ENCODE results near the gene ADARB2.

The ADARB2 gene

DNA sequence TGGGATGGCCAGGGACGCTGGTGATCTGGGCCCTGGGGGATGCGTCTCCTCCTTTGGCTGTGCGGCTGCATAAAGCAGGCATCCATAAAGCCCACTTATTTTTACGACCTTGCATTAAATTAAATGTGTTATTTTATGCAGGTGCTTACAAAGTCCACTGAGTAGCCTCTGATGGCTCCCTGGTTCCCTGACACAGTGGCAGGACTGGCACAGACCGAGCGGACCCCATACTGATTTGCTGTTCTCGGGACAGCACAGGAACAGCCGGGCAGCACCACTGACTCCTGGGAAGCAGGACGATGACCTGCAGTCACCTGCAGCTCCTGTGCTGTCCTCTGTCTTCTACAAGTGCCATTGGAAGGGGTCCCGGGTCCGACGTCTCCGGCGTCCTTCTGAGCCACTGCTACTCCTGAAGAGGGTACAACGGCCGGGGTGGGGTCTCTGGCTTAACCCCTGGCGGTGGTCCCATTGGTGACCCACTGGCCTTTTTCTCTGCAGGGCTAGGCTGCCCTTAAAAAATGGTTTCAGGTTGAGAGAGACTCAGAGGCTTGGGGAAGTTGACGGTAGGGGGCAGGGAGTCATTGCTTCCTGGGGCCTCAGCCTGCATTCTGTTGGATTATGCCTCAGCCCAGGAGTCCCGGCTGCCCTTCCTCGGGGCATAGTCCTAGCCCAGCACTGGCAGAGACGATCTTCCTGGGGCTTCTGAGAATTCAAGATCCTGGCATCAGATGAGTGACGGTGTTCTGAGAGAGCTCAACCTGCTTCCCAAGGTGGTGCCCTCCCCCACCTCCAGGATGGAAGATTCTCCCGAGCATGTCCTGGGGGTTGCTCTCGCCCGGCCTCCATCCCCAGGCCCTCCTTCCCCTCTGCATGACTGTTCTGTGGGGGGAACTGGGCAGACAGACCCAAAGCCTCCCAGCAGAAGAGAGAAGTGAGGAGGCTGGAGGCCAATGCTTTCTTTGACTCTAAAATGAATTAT, 330.1 kb downstream of the ADARB2 start:
- DNase-seq (ENCODE audit: low spot score in 2 of 2) (peak in 1 of 2 donors; percentile 5), ATAC-seq (ENCODE audit: low read depth) (no peak)
- no peaks in the 10 kb centered on the region for H3K9me3 Mint-ChIP-seq
- H3K4me3 Mint-ChIP-seq = no peak overlapping the region
- peaks cover 13% of the 10 kb centered on the region for H3K27me3 Mint-ChIP-seq
- peaks cover 4% of the 10 kb centered on the region for H3K4me1 Mint-ChIP-seq
- H3K36me3 Mint-ChIP-seq = no peaks in the 10 kb centered on the region
- no peak overlapping the region for H3K27ac Mint-ChIP-seq

DNA sequence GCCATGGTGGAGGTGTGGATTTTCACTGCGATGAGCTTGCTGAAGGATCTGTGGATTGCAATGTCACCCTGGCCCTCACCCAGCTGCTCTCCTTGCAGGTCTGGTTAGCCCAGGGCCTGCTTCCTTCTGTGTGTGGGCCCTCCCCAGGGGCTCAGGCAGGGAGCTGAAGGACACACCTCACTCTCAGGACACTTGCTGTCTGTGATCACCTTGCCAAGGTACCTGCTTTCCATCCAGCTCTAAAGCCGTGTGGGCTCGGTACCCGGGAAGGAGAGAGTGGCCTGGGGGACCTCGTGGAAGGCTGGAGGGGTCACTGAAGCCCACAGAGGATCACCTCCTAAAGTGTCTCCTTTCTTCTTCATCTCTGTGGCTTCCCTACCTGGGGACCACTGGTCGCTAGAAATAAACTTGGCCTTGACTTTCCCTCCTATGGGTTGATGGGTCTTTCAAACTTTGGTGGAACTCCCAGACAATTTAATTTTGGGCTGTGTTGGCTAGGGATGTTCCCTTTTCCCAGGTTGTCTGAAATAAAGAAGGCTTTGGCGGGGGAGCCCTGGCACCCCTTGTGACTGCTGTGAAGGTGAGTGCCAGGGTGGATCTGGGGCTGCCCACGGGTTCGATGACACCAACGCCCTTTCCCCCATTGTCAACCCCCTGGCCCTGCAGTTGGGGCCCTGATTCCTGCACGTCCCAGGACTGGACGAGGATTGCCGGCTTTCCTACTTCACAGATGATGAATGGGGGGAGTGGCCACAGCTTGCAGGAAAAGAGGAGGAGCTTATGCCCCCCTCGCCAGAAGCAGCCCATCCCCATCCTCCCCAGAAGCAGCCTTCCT, 331.0 kb downstream of the ADARB2 start:
- H3K4me1 Mint-ChIP-seq = no peaks in the 10 kb centered on the region
- no peaks in the 10 kb centered on the region for H3K9me3 Mint-ChIP-seq
- DNase-seq (ENCODE audit: low spot score in 2 of 2) (no peak), ATAC-seq (ENCODE audit: low read depth) (no peak)
- no peaks in the 10 kb centered on the region for H3K36me3 Mint-ChIP-seq
- H3K27ac Mint-ChIP-seq = no peak overlapping the region
- peaks cover 13% of the 10 kb centered on the region for H3K27me3 Mint-ChIP-seq
- no peak overlapping the region for H3K4me3 Mint-ChIP-seq

DNA sequence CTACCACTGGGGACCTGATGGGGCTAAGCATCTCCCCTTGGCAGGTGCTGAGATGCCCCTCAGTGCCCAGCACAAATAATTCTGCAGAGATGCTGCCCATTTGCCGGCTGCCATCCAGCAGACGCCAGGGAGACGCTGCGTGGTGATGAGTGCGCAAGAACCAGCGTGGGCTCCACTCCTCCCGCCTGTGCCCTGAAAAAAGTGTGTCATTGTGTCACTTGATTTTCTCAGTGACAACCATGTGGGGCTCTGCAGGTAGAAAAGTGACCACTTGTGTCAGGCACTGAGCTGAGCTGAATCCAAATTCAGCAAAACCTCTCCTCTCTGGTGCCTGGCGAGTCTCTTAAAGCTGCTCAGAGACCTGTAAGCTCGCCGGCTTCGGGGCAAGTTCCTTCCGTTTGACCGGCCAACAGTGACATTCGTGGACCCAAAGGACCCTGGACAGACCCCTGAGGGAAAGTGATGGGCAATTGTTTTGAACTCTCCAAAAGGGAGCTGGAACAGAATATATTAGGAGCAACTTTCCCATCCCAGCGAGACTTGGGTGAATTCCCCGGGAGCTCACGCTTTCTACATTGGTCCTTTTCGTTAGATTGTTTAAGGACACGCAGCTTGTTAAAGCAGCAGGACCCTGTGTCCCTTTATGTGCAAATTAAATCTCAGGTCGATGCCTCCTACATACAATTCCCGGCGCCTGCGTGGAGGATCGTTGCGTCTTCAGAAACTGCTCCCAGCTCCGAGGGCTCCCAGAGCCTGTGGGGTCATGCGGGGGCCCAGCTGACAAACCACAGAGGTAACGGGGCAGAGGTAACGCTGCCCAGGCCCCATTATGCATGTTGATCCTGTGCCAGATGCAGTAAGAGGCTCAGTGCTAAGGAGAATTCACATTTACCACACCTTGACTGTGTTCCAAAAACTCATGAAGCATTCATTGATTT, 332.7 kb downstream of the ADARB2 start:
- Mint-ChIP-seq H3K9me3 (no peaks in the 10 kb centered on the region), H3K27ac (no peak overlapping the region), H3K27me3 (peaks cover 17% of the 10 kb centered on the region), H3K36me3 (no peaks in the 10 kb centered on the region), H3K4me1 (no peaks in the 10 kb centered on the region), H3K4me3 (no peak overlapping the region)
- ATAC-seq (ENCODE audit: low read depth) (no peak), DNase-seq (ENCODE audit: low spot score in 2 of 2) (peak in 1 of 2 donors; percentile 7)

DNA sequence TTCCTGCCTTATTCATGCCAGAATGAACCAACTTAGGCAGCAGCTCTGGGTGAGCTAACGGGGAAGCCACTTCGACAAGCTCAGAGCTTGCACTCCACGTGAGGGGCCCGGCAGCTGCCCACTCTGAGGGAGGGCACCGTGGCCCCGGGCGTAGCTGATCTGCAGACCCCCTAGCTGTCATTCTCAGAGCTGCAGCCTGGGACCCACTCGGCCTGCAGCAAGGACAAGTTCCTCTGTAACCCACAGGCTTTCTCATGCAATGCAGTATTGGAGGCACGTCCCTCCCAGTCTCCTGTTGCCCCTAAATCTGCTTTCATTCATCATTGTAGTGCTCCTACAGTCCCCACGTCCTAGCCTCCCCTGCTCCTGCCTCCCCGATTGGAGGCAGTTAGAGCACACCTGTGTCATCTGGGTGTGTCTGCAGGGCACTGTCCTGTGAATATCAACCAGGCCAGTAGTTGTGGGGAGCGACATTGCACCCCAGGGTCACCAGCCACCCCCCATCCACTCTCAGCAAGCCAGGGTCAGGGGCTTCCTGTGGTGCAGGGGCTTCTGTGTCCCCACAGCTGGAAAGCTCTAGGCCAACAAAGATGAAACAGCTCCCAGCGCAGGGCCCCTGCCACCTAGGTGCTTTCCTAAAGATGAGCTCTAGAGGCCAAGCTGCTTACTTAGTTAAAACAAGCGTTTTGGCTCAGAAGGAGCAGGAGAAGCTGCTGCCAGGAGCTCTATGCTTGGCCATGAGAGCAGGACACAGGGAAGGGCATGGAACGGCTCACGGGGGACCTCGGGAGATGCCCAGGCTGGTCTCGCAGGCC, 333.6 kb downstream of the ADARB2 start:
- Mint-ChIP-seq H3K9me3 (no peaks in the 10 kb centered on the region), H3K4me3 (no peak overlapping the region), H3K36me3 (no peaks in the 10 kb centered on the region)

DNA sequence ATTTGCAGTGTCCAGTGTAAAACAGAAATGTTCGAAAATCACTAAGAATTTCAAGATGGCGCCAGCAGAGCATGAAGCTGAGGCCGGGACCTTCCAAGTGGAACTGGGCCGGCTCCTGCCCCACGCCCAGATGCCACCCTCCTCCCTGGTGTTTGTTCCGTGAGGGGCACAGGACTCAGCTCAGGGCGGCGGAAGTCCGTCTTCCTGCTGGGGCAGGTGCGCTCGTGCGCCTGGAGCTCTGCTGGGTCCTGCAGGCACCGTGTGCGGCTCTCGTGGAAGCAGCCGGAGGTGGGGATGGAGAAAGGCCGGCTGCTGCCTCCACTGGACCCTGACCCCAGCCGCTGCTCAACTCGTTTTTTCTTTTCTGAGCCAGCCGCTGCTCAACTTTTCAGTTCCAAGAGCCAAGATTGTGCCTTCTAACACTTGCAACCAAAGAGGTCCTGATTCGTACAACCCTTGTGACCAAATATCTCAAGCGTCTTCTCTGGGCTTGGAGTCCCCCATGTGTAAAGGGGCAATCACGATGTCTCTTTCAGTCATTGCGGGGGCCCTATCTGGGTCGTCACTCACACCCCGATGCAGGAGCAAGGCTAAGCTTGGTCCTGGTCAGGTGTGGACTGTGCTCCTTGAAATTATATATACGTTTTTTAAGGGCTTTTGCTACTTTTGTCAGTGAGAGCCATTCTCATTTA, 334.4 kb downstream of the ADARB2 start:
- Mint-ChIP-seq H3K27ac (no peak overlapping the region), H3K4me3 (no peak overlapping the region), H3K27me3 (peaks cover 12% of the 10 kb centered on the region), H3K9me3 (no peaks in the 10 kb centered on the region), H3K36me3 (no peaks in the 10 kb centered on the region), H3K4me1 (no peaks in the 10 kb centered on the region)
- DNase-seq (ENCODE audit: low spot score in 2 of 2) (peak in 1 of 2 donors; percentile 1), ATAC-seq (ENCODE audit: low read depth) (no peak)

More for the DNA sequence above, 333.6 kb downstream of the ADARB2 start:
- DNase-seq (ENCODE audit: low spot score in 2 of 2) = peak in 1 of 2 donors; percentile 4
- ATAC-seq (ENCODE audit: low read depth) = no peak
- Mint-ChIP-seq H3K4me1 (no peaks in the 10 kb centered on the region), H3K27me3 (peaks cover 12% of the 10 kb centered on the region), H3K27ac (no peak overlapping the region)

DNA sequence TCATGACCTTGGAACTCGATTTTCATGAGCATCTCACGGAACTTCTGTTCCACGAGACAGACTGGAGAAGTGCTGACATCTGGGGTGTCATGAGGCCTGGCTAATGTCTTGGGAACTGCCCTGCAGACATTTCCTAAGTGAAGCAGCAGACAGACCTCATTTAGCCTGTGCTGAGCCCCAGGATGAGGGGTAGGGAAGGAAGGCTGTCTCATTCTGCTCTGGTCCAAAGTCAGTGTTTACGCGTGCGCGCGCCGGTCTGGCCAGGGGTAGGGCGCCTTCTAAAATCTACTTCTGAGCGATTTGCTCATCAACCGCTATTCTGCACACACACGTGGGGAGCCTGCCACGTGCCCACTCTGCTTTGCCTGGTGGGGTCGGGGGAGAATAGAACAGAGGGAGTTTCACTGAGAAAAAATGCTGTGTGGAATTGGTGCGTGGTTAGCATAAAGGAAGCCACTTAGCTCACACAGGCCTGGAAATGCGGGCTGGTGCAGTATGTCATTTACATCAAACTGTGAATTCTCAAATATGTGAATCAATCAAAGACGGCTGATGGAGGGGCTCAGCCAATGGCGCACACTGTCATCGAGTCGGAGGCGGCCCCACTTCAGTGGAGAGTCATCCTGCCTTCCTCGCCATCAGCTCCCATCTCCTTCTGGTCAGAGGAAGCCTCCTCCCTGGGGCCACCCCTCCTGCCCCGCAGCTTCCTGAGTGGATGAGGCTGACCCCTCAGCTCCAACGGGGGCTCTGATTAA, 335.1 kb downstream of the ADARB2 start:
- Mint-ChIP-seq H3K4me1 (no peaks in the 10 kb centered on the region), H3K4me3 (no peak overlapping the region), H3K36me3 (no peaks in the 10 kb centered on the region), H3K27ac (no peak overlapping the region), H3K9me3 (no peaks in the 10 kb centered on the region), H3K27me3 (peaks cover 12% of the 10 kb centered on the region)
- DNase-seq (ENCODE audit: low spot score in 2 of 2) = peak in 1 of 2 donors; percentile 2
- ATAC-seq (ENCODE audit: low read depth) = no peak

DNA sequence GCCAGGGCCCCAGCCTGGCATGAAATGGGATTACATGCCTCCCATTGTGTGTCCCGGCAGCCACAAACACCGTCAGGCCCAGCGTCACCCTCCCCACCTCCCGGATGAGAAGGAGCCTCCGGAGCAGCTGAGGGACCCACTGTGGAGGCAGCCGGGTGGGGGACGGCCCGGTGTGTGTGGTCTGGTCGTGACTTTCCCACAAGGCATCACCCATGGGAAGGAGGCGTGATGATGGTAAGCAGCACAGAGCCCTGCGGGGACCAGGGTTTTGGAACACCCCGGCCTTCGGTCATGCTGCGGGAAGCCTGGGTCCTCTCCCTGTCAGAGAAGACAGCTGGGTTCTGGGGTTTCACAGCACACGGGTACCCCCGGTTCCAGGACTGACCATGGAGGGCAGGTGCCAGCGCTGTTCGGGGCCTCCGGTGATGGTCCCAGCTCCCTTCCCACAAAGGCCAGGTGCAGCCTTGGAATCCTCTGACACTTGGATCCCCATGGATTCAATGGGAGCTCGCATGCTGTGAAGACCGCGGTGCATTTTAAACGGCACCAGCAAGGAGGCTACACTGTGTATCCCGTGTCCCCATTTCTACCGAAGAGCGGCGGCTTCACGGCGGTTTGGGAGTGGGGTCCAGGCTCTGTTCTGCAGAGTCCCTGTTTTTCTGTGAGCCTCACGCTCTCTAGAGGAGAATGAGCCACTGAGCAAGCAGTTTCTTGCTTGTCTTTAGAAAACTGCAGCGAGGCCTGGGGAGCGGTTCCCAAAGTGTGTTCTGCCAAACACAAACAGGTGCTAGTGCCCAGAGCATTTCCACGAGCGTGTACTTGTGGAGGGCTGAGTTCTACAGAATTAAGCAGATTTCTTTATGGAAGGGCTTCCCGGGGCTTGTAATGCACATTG, 336.0 kb downstream of the ADARB2 start:
- no peaks in the 10 kb centered on the region for H3K4me1 Mint-ChIP-seq

DNA sequence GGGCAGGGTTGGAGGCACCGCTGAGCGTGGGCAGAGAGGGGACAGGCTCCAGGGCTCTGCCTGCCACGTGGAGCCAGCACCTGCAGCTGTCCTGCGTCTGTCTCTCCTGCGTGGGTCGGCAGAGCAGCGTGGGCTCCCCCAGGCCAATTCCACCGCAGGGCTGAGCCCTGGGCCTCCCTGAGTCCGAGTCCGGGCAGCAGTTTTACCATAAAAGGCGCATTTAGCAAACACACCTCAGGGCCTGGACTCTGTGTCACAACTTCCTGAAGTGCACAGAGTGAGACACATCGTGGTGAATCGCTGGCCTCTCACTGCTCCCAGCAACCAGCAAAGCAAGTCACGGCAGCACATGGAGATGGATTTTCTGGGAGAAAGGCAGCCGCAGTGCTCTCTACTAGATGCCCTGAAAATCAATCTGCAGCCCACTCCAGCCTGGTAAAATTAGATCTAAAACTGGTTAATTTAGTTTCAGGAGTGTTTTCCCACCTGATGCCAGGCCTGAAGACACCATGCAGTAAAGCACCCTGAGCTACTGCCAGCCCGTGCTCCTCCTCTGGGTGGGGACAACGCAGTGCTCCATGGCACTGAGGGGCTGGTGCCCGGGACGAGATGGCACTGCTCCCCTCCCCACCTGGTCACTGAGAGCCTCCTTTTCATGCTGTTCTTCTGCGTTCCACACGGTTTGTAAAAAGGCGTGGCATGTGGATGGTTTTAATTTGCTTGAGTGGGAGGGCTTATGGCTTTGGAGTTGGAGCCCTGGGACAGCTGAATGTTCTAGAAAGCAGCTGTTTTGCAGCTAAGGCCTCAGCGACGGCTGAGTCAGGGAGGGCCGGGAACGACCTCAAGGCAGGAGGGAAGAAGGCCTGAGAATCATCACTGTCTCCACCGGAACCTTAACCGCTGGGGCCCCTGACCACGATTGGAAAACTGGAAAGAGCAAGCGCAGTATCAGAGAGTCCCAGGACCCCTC, 336.9 kb downstream of the ADARB2 start:
- no peaks in the 10 kb centered on the region for H3K9me3 Mint-ChIP-seq
- DNase-seq (ENCODE audit: low spot score in 2 of 2) (peak in 1 of 2 donors; percentile 2), ATAC-seq (ENCODE audit: low read depth) (no peak)
- H3K4me3 Mint-ChIP-seq = no peak overlapping the region
- no peaks in the 10 kb centered on the region for H3K36me3 Mint-ChIP-seq
- no peak overlapping the region for H3K27ac Mint-ChIP-seq
- peaks cover 7% of the 10 kb centered on the region for H3K27me3 Mint-ChIP-seq
- H3K4me1 Mint-ChIP-seq = no peaks in the 10 kb centered on the region

More for the DNA sequence above, 336.0 kb downstream of the ADARB2 start:
- DNase-seq (ENCODE audit: low spot score in 2 of 2) (peak in 1 of 2 donors; percentile 3), ATAC-seq (ENCODE audit: low read depth) (no peak)
- Mint-ChIP-seq H3K4me3 (no peak overlapping the region), H3K27me3 (peaks cover 12% of the 10 kb centered on the region), H3K36me3 (no peaks in the 10 kb centered on the region), H3K9me3 (no peaks in the 10 kb centered on the region), H3K27ac (no peak overlapping the region)

DNA sequence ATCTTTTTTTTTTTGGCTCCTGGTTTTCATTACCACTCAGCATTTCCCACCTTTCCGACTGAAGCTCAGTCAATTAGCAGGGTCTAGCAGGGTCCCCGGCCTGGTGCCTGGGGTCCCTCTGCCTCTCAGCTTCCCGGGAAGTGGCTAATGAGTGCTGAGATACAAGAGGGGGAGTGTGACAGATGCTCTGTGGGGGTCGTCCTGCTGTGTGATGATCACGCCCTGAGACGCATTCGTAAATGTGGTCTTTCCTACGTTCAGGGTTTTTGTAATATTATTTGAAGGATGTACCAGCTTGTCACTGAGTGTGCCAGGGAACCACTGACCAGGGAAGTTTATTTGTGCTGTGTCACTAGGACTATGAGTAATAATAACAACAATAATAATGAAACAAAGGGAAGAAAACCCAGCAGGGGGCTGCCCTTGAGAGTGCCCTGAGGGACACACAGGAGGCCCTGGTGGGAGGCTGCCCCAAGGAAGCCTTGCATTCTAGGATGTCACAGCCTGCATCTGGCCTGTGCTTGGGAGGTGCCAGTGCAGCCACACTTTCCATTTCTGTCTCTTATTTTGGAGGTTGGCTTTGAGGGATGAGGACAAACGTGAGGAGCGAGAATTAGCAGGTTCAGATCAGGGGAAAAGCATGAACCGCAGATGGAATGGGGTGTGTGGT, 337.8 kb downstream of the ADARB2 start:
- no peak overlapping the region for H3K27ac Mint-ChIP-seq
- no peaks in the 10 kb centered on the region for H3K36me3 Mint-ChIP-seq
- no peaks in the 10 kb centered on the region for H3K9me3 Mint-ChIP-seq
- H3K4me3 Mint-ChIP-seq = no peak overlapping the region
- ATAC-seq (ENCODE audit: low read depth) (no peak), DNase-seq (ENCODE audit: low spot score in 2 of 2) (peak in 1 of 2 donors; percentile 4)
- peaks cover 7% of the 10 kb centered on the region for H3K27me3 Mint-ChIP-seq
- no peaks in the 10 kb centered on the region for H3K4me1 Mint-ChIP-seq
